ENCODE data around the gene ASCL3.
"Not testable (repeated sequence)": the region's sequence is repeated elsewhere in the genome, so short reads cannot be mapped to it uniquely, and the experiment has no call there.

ASCL3 gene

DNA sequence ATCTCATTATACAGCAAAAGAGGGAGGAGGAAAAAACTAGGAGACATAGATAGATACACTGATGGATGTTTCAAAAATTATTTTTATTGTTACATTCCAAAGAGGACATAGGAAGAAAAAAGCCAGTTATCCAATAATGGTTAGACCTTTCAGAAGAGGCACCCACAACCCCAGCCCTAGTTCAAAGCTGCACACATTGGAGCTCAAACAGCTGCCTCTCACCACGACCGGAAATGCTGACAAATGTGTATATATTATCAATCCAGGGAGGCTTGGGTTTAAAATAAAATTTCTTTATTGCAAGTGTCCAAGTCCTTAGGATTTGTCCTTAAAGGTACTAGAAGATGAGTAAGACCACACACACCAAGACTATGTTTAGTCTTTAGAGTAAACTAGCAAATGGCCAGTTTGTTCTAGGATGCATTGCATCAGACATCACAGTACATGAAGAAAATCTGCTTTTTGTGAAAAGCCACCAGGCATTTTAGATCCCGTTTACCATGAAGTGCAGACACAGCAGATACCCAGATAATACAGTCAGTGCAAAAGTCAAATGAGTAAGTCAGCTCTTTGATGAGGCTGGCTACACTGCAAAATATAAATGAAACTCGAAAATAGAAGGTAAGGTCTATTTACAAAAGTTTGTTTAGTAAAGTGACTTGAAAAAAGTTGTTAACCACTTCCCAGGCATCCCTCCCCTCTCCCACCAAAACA lies 4.6 kb upstream of the ASCL3 start:
- no peak for DNase-seq

DNA sequence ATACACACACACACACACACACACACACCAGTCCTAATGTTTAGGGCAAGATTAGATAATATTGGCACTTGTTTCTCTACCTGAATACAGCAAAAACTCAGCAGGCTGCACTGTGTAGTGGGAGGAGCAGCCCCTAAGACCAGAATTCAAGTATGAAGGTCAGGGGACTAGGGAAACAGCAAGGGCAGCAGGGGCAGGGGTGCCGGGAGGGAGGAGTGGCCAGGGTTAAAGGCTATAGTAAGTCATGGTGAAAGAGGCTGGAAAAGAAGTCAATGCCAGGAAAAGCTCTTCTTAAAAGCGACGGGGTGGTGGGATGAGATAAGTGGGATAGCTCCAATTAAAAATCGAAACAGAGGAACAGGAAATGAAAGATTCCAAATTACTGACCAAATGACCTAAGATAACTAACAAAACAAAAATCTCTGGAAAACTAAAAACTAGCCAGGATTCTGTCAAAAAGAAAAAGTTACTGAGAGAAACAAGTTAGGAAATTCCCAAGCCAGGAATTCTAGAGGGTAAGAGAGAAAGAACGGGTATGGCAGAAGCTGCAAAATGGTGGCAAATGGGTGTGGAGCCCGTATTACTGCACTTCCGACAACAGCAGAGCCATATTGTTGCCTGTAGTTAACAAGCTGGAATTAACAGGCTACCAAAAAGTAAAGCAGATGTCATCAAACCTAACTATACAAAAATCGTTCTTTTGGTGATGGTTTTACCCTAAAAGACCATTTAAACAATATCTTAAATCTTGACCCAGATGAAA lies 1.3 kb downstream of the ASCL3 start:
- no peak for DNase-seq

DNA sequence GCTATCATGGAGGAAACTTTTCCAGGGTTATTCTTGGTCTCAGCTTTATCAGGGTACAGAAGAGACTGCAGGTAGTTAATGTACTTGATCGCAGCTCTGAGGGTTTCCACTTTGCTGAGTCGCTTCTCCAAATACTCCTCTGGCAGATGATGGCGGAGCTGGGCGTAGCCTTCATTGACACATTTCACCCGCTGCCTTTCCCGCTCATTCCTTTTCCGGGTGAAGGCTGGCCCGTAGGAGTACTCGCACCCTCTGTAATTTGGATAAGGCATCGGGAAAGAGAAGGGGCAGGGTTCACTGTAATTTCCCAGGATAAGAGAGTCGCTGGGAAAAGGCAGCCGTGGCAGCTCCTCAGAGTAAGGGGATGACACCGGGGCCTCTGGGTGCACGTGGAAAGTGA lies 5.2 kb downstream of the ASCL3 start:
- no peak for DNase-seq

GRCh38 chr11:8937159-8937558 lies 5.7 kb downstream of the ASCL3 start:
- DNase-seq, result no peak

DNA sequence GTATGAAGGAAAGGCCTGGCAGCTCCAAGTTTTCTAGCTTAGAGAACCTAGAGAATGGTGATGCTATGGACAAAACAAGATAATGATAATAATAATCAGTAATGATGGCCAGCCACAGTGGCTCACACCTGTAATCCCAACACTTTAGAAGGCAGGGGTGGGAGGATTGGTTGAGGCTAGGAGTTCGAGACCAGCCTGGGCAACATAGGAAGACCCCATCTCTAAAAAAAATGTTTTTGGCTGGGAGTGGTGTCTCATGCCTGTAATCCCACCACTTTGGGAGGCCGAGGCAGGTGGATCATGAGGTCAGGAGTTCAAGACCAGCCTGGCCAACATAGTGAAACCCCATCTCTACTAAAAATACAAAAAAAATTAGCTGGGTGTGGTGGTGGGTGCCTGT lies 7.0 kb downstream of the ASCL3 start:
- DNase-seq, result not testable (repeated sequence)

- no peak for DNase-seq
These were observed 7.9 kb downstream of the ASCL3 start for GRCh38 chr11:8934742-8935488.

DNA sequence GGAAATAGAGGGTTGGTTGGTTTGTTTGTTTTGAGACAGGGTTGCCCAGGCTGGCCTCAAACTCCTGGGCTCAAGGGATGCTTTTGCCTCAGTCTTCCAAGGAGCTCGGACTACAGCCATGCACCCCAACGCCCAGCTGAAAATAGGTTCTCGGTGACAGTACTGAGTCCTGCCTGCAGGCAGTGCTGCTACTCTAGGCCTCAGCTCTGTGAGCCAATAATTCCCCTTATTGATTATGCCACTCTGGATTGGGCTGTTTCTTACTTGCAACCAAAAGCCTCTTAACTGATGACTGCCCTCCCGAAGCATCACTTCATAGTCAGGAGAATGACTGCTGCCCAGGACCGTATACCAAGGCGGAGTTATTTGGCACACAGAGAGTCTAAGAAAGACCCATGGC lies 8.9 kb downstream of the ASCL3 start:
- no peak for DNase-seq

DNA sequence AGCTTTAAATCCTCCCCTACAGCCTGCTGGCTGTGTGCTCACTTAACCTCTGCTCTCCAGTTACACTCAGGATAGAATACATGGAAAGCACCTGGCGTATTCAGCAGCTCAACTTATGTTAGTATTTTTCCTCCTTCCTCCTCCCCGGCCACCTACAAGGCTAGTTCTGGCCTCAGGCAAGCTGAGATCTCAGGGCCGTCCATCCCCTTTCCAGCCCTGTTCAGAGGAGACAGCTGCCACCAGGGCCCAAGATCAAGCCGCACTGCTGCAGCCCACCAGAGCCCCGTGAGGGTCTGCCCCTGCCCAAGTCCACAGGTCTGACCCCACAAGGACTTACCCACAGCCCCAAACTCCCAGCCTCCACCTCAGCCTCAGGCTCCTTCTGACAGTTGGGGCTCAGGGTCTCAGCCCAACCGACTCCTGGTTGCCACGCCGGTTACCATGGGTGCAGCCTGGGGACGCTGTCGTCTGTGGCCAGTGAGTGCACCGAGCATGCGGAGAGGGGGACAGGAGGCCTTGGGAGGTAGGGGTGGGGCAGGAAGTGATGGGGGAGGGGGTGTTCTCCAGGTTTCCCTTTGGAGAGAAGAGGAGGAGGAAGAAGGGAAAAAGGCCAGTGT lies 10.1 kb downstream of the ASCL3 start, which contains the start of gene C11orf16:
TSS of gene C11orf16 (minus strand) at position 384 of the 617 bp plus-strand sequence. CDS start 639 bp downstream, outside the sequence.
- no peak for DNase-seq

- DNase-seq, result no peak
These were observed 12.2 kb downstream of the ASCL3 start for GRCh38 chr11:8930456-8931175.

GRCh38 chr11:8928981-8929615 lies 13.7 kb downstream of the ASCL3 start:
- DNase-seq, result no peak

DNA sequence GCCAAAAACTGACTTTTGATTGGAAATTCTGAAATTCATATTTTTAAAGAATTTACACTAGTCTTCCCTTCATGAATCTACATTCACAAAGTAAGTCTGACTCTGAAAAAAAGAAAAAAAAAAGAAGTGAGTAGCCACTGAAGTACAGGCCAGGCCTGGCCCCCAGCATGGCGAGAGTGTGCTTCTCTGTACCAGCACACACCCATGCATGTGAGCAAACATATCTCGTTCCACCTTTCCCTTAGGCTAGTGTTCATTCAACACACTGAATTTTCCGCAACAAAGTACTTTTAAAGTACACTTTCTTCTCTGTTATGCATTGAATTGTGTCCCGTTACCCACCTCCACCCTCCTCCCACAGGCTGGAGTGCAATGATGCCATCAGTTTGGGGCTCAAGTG lies 14.6 kb downstream of the ASCL3 start:
- DNase-seq, result no peak

DNA sequence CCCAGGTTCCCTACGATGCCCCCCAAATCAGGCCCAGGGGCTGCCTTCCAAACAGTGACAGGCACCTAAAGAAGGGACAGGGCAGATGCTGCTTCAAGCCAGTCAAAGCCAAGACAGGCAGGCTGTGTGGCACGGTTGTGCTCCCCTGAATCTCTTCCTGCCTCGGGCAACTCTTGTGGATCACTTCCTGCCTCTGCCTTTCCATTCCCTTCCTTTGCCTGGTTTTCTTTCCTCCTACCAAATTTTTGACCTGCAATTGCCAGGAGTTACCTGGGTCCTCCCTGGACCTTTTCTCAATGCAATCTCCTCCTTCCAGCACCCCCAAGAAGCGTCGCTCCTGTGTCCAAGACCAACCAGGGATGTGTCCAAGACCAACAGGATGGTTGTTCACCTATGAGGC lies 15.6 kb downstream of the ASCL3 start:
- DNase-seq, result no peak

- no peak for DNase-seq
These were observed 16.6 kb downstream of the ASCL3 start for GRCh38 chr11:8926236-8926635.

GRCh38 chr11:8925711-8926110 lies 17.1 kb downstream of the ASCL3 start:
- no peak for DNase-seq

- no peak for DNase-seq
These were observed 20.1 kb downstream of the ASCL3 start for GRCh38 chr11:8922691-8923090.

DNA sequence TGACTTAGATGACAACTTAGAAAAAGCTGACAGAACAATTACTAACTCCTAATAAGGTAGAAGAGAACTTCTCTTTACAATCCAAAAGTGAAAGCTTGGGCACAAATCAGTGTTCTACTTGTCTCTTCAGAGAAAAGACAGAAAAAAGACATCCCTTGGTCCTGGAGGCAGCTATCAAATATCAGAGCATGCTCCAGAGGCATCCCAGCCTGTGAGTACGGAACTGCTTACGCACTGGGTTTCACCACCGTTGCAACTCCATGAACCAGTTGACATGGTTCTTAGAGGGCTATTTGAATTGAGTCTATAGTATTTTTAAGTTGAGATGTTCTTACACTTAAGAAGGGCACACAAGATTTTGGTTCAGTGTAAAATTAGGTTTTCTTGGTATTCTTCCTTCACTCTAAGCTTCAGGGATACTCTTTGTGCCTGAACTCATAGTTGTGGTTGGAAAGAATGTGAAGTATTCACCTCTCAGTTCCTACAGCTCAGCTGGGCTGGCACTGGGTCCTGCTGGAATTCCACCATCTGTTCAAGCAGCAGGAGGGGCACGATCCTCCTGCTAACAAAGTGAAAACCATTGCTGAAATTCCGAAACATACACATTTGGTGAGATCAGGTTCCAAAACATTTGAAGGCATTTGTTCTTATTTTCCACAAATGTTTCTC lies 25.5 kb downstream of the ASCL3 start:
- DNase-seq, result no peak

DNA sequence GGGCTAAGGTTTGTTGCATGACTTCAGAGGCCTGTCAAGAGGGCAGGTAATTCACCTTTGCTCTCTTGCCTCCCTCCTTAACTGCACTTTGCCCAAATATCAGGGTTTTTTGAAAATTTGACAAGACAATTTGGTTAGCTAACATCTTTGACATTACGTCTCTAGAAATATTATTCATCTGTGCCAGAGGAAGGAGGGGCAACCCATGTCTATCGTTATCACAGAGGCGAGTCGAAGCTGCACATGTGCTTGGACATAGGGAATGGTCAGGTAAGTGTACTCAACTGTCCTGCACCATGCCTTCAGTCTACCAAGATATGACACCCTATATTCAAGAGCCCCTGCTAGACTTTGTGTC lies 28.2 kb downstream of the ASCL3 start:
- DNase-seq, result no peak

DNA sequence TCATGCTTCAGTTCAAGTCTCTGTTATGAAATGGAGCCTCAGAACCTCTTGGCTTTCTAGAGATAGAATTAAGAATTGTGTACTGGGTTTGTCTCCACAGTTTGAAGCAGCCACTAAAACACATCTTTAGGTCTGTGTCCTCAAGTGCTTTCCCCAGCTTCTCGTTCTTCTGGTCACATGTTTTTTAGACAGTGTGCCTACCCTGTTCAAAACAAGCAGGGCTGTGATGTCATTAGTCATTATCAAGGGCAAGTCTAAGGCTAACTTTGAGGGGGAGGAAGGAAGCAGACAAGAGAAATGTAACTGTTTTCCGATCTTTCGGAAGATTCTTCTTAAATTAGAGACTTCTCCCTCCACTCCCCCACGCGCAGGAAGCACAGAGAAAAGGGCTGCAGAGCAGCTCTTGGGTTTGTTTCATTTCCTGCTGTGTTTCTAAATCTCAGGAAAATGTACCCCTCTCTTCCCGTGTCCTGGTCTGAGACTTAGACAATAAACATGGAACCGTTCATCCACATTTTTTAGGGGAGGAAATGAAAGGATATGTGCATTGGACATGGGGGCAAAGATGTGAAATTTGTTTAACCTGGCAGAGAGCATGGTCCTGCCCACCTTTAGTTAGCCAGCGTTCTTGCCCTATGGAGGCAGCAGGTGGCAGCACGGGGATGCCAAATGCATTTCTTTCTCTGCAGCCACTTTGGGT lies 28.7 kb downstream of the ASCL3 start:
- DNase-seq, result no peak

DNA sequence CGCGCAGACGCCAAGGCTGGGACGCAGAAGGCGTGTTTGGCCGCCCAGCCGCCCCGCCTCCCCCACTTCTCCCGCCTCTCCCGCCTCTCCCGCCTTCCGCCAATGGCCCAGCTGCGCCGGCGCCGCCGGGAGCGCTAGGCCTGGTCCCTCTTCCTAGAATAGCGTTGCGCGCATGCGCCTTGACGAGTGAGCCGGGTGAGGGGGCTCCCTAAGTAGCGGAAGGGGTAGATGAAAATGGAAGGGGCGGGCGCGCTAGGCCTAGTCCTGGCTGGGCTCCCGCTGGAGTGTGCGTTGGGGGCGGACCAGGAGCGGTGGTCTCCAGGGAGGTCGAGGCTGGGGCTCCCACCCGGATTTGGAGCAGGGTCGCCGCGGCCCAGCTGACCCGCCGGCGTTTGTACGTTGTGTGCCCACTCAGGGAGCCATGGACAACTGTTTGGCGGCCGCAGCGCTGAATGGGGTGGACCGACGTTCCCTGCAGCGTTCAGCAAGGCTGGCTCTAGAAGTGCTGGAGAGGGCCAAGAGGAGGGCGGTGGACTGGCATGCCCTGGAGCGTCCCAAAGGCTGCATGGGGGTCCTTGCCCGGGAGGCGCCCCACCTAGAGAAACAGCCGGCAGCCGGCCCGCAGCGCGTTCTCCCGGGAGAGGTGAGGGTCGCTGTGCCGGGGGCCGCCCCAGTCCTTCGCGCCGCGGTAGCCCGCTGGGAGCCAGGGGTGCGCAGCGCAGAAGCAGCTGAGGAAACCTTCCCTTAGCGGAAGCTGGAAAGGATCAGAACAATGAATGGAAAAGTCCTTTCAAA lies 31.6 kb downstream of the ASCL3 start, which contains the start of gene AKIP1:
TSS of gene AKIP1 (plus strand) at position 161 of the 795 bp plus-strand sequence. CDS start at position 422, 261 bp downstream.
- peak; percentile 76 for DNase-seq

GRCh38 chr11:8910649-8911026 lies 32.2 kb downstream of the ASCL3 start:
- DNase-seq, result no peak
